GM23248 (cell line): ENCODE results near the gene ERO1B.

Source experiments
- EZH2 ChIP-seq: fragments of 200-600 bp; sonication (generic); IDR thresholded peaks from 2 replicates; pipeline ENCODE4 v1.6.1; 2018; ENCODE audit warnings: antibody characterized with exemption, mild to moderate bottlenecking; ENCODE audit not compliant: insufficient read depth, poor library complexity, severe bottlenecking
- EZH2phosphoT487 ChIP-seq: fragments of 200-600 bp; sonication (generic); IDR thresholded peaks from 2 replicates; pipeline ENCODE4 v1.6.1; 2018; ENCODE audit warnings: antibody characterized with exemption, moderate library complexity, mild to moderate bottlenecking, low read depth; ENCODE audit not compliant: insufficient read depth

DNA sequence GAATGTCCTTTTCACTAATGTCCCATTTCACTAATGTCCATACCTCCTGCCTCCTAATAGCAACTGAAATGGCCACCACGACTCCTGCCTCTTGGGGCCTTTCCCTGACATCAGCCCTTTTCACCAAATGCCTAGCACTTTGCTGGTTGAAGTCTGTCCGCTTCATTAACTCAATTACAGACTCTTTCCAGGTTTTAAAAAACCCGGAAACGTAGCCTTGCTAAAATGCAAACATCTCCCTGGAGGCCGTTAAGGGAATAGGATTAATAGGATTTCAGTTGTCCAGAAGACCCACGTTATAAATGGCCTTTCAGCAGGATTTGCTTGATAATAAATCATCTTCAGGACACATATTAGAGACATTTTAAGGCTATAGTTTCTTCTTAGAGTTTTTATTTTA is 25.7 kb upstream of the ERO1B start:
- TF ChIP-seq EZH2, result no peak
- TF ChIP-seq EZH2phosphoT487, result no peak
